RPMI8226 (cell line): ENCODE data around the gene RHOBTB1.
"Not testable (repeated sequence)": the region's sequence is repeated elsewhere in the genome, so short reads cannot be mapped to it uniquely, and the experiment has no call there.

ENCODE experiments used
- DNase-seq: peaks from one replicate; pipeline ENCODE4 v3.0.0-alpha.2; 2015

RHOBTB1 gene, protein sequence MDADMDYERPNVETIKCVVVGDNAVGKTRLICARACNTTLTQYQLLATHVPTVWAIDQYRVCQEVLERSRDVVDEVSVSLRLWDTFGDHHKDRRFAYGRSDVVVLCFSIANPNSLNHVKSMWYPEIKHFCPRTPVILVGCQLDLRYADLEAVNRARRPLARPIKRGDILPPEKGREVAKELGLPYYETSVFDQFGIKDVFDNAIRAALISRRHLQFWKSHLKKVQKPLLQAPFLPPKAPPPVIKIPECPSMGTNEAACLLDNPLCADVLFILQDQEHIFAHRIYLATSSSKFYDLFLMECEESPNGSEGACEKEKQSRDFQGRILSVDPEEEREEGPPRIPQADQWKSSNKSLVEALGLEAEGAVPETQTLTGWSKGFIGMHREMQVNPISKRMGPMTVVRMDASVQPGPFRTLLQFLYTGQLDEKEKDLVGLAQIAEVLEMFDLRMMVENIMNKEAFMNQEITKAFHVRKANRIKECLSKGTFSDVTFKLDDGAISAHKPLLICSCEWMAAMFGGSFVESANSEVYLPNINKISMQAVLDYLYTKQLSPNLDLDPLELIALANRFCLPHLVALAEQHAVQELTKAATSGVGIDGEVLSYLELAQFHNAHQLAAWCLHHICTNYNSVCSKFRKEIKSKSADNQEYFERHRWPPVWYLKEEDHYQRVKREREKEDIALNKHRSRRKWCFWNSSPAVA

DNA sequence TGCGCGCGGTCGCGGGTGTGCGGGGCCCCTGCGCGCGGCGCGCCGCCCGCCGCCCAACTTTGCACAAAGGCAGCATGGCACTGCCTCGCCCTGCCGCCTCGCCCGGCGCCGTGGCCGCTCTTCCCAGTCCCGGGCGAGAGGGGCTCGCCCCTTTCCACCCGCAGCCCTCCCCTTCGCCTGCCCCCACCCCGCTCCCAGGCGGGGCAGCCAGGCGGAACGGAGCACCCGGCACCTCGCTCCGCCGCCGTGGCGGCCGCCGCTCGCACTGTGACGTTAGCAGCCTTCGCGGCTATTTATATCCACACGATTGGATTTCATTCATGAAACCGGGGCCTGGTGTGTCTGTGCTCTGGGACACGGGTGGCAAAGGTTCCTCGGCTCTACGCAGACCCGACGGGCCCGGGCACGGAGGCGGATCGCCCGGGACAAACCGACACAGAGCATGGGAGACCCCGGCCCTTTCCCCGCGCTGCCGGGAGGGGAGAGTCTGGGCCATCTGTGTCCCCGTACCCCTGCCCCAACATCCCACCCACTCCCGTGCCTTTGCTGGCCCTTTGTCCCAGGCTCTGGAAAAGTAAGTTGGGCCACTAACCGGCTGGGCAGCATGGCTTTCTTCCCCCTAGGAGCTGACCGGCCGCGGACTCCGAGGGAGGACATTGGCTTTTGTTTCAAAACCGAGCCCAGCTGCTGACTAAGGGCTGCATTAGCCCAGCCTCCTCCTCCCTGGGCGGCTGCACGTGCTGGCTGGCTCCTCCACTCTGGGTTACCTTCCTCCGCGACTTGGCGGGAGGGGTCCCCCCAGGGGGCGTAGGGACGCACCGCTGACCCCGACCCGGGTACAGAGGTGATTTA, at the start of gene RHOBTB1:
RHOBTB1 (minus strand) TSS at position 128 of the 852 bp plus-strand sequence. CDS start 32,643 bp downstream, outside the sequence.
- DNase-seq = peak; percentile 77

DNA sequence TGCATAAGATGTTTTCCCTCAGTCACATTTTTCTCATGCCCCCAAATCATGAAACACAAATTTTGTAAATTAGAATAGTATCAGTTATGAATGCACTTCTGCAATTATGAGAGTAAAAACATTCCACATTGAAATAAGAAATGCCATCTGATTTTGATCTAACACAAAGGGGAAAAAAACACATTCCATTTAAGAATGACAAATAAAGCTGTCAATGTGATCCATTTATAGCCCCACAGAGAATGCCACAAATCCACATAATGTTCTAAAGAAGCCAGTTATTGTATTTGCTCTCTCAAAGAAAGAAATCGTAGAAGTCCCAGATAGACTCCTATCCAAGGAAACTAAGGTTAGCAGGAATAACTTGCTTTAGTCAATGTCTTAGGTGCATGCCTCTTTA, 48.7 kb upstream of the RHOBTB1 start:
- no peak for DNase-seq

DNA sequence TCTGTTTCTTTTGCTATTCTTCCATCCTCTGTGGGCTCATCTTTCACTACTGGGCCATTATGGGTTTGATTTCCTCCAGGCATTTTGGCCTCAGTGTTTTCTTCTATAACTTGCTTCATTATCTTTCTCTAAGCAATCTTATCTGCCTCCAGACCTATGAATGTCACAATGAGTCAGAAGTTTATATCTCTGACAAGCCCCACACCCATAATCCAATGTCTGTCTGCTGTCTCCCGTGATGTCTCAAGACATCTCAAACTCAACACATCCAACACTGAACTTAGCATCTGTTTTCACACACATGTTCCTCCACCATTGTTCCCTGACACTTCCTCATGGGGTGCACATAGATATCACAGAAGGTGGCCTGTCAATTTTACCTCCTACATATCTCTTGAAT, 46.7 kb upstream of the RHOBTB1 start:
- DNase-seq = no peak

DNA sequence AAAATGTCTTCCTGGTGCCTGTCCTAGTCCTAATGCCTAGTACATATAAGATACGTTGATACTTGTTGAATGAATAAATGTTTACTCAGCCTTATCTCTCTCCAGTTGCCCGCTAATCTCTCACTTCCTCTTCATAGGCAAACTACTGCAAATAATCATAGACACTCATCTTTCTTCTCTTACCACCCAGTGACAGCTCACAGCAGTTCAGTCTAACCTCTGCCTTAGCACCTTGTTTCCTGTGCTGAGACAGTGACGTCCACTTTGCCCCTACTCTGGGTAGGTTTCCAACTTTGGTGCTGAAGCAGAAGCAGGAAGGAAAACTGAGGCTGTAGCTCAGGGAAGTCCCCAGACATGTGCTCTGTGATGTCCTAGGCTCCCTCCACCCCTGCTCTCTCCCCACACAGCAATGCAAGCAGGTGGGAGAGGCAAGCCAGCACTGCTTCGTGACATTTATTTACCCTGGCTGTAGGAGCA, 45.5 kb upstream of the RHOBTB1 start:
- peak; percentile 8 for DNase-seq

DNA sequence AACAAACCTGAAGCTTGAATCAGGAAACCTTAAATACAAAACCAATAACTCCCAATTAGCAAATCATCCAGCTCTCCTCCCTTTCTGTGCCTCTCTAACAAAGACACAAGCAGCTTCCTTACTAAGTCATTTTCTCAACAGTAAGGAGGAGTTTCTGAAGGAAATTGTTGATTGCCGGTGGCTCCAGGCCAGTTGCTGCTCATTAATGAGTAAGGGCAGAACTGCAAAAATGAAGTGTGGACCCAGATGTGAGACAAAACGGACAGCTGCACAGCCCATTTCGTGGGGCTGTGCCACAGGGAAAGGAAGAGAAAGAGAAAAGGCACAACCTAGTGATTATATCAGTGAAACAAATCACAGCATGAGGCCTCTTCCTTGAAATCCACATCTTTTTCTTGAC, 42.8 kb upstream of the RHOBTB1 start:
- DNase-seq = no peak

DNA sequence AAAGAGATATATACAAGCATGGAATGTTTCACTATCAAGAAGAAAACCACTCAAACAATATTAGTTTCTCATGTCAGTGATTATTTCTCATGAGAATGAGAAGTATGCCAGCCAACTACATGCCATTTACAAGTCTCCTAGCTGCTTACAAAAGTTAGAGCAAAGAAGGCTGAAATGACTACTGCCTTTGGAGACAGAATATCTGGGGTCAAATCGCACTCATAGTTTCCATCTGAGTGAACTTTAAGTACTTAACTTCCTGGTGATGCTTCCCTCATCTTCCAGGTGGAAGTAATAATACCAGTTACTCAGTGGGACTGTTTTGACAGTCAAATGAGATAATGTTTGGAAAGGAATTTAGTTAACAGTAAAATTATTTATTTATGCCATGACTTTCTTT, 42.0 kb upstream of the RHOBTB1 start:
- no peak for DNase-seq

DNA sequence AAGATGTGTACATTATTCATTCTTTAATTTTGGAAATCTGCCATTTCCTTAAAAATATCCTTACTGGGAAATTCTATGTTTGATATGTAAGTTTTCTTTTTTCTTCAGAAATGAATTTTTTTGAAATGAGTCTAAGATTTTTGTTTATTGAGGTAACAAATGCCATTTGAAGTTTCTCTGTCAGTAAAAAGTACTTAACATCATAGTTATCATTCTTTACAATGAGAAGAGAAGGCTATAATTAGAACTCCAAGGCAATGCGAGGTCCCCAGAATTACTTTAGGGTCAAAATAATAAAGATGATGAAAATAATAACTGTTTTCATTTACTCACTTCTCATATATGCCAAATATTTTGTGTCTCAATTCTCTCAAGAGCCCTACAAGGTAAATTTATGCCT, 37.0 kb upstream of the RHOBTB1 start:
- DNase-seq = no peak

DNA sequence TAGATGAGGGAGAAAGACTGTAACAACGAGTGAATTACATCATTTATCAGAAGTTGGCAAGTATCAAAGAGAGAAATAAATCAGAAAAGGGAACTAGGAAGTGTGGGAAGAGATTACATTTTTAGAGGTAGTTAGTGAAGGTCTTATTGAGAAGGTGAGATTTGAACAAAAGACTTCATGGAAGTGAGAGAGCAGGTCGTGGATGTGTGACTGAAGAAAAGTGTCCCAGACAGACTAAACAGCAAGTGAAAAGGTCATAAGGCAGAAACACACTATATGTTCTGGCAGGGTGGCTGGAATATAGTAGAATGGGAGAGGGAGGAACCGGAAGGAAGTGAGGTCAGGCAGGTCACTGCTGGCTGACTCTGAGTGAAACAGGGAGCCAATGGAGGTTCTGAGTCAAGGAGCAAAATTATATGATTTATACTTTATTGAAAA, 35.7 kb upstream of the RHOBTB1 start:
- no peak for DNase-seq

DNA sequence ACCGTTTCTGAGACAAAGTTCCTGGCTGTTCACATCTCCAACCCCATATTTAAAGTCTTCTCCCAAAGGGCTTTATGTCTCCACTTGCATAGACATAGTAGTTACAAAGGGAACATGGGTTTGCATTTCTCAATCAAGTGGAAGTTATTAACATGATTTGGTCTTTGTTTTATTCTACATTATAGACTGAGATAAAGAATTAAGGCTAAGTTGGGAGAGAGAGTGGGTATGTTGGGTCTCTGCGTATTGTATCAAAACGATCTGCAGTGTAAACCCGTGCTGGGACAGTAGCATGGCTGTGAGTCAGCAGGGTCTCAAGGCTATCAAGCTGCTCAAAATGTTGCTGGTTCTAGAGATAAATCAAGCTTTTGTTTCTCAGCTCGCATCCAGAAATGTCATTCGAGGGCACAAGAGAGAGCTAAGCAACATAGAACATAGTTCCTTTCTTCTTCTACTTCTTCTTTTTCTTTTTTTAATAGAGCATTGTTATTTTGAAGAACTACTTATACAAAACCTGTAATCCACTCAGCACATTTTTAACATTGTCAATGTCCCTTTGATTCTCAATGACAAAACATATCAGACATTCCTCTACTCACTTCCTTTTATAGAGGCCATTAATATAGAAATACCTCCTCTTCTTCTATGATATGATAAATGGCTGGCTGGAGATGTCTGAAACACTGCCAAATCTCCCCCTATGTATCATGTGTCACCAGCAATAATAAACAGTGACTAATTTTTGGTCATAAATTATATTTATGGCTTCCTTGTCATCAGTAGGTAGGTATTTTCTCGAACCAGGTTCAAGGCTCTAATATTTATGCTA, 34.5 kb upstream of the RHOBTB1 start:
- no peak for DNase-seq

DNA sequence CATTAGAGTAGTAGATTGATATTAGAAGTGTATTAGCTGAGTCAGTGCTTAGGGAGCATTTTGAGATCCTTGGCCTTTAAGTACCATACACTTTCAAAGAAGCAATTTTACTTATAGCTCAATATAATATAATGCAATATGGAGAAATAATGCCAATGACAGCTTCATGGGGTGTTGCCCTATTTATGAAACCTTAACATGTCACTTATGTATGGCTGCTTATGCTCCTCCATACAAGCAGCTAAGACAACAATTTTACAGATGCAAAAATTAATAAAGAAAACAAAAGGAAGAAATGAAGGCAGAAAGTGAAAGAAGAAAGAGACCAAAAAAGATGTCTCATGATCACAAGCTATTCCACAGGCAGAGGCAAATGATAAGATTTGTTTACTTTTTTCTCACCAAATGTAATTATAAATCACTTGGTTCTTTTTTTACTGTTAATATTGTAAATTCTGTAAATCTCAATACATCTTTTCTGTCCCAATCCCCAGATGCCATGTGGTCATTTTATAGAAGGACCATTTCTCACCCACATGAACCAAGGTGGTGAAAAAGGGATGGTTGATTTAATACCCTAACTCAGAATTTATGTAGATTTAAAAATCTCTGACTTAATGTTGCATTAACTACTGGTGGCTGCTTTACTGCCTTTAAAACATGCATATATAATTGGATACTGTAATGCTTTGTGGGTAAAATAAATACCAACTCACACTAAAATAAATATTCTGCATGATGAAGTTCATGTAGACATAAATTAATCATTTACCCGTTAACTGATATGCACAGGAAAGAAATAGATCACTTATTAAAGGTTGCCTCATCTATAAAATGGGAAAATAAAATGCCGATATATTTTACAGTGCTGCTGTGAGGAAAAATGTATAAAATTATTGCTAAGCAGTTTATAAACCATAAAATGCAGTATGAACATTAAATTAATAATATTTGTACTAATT, 33.5 kb upstream of the RHOBTB1 start:
- no peak for DNase-seq

DNA sequence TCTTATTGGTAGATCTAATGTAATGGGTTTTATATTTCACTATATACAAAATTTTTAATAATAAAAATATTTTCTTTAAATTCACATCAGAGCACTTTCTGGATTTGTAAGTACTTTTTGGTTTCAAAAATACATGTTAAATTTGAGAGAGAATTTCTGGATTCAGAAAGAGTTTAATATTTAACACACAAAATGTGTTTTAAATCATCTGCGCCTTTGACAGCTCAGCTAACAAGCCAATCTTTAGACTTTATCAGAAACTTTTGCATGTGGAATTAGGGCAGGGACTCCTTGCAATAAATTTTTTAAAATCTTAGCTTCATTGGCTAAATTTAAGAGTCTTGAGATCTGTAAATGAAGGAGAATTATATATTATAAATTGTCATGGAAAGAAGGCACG, 32.7 kb upstream of the RHOBTB1 start:
- DNase-seq = no peak

DNA sequence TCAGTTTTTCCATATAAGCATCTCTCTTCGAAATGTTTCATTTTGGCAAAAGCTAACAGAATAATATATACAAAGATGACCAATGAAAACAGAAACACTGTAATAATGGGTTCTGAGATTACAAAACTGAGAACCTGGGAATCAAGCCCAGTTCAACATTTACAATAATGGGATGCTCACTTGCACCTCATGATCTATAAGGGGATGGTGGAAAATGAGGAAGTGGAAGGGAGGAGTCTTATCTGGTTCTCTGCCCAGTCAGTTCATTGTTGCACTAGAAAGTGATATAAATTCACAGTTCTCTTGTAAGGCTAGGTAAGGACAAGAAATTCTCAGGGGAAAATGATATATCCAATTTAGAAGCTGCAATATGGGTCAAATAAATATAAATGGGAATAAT, 31.7 kb upstream of the RHOBTB1 start:
- no peak for DNase-seq

DNA sequence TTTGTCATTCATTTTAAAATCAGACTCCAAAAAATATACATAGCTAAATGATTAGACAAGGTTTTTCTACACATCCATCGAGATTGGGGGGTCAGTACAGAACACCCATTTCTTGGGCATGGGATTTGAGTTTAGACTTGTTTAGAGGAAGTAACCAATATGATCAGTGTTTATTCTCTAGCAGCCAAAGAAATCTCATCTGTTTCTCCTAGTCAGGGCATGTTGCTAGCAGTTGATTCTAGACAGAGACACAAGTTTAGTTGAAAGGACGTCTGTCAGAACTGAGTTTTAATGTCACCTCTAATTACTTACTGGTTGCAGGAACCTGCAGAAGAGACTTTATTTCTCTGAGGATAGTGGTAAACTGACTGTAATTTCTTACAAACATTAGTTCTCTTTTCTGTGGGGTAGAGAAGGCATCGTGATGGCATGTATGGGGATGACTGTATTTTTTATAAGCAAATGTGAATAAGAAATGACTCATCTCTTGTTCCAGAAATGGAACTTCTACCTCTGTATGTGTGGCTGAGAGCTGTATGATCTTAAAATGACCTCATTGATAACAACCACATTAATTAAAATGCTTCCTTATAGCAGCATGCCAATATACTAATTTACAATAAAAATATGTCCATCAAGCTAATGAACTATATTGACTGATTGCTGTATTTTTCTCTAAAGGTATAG, 30.6 kb upstream of the RHOBTB1 start:
- no peak for DNase-seq

DNA sequence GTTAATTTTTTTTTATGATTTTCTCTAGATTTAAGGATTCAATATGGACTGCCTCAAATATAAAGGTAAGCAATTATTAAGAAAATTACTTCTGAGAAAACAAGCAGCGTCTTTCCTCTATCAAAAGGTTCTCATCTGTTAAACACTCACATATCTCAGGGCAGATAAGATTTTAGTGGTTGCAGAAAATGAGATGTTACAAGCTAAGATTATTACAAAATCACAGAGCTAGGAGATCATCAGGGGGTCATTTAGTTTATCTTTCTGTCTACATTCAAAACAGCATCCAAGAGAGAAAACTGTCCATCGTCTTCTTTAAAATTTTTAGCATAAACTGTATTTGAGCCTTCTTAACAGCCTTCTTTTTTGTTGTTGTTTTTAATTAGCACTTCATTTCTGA, 29.1 kb upstream of the RHOBTB1 start:
- DNase-seq = no peak

DNA sequence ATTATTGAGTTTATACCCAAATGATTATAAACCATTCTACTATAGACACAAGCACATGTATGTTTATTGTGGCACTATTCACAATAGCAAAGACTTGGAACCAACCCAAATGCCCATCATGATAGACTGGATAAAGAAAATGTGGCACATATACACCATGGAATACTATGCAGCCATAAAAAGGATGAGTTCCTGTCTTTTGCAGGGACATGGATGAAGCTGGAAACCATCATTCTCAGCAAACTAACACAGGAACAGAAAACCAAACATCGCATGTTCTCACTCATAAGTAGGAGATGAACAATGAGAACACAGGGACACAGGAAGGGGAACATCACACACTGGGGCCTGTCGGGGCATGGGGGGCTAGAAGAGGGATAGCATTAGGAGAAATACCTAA, 28.2 kb upstream of the RHOBTB1 start:
- DNase-seq = not testable (repeated sequence)

DNA sequence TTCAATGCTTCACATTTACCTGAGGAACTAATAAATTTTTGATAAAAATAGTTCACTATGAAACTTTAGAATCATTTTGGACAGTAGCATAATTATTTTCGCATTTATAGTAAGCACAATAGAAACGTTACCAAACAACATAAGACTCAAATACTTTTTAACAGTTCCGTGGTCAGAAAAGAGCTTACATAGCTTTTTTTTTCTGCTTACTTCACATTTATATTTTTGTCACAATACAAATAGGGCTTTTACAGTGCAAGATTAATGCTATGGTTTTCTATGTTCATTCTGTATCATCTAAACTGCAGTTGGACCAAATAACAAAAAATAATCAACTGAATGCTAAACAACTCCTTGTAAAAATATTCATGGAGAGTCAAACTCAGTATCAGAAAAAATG, 26.5 kb upstream of the RHOBTB1 start:
- DNase-seq = no peak

DNA sequence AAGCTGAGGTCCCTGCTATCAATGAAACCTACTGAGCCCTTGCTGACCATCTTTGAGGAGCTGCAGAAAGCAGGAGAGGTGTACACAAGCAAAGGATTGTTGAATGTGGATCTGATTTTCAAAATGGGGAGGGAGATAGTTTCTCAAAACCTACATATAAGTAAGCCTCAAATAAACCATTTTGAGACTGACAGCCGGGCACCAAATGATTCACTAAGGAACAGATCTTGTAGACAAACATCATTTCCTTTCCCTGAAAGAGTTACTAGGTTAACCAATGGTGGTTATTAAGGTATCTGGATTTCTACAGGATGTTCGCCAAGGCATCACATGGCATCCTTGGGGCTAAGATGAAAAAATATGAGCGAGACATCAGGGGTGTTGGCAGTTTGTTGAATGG, 24.5 kb upstream of the RHOBTB1 start:
- DNase-seq = no peak

DNA sequence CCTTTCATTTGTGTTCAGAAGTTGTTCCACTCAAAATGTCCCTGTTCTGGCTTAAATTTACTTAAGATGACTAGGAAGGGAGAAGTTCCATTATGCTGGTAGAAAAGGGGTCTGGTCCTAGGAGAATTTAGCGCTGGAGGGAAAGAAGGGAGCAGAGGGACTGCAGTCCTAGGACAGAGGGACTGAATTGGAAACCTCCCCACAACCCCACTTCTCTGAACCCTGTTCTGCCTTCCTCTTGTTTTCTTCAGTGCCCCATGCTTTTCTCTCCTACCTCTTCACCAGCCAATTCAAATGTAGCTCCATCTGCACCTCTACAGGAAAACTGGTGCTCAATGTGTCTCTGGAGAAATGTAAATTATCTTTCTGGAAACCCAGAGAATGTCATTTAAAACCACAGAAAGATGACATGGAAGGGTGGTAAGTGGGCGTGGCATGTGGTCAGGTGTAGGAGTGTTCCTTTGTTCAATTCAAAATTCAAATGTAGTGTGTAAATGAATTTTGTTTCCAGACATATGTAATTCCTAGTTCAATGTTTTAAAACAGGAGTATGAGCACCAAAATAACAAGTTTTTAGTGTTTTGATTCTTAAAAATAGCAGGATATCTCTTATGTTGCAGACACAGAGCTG, 24.0 kb upstream of the RHOBTB1 start:
- DNase-seq = no peak

DNA sequence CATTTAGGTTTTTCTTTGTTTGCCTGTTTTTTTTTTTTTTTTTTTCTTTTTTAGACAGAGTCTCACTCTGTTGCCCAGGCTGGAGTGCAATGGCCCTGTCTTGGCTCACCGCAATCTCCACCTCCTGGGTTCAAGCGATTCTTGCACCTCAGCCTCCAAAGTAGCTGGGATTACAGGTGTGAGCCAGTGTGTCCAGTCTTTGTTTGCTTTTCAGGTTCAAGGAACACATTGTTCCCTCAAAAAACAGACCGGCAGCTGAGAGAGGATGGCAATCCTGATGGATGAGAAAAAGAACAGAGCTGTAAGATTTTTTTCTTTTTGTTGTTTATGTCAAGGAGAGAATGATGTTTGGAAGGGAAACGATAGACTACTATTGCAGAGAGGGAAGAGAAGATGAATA, 23.3 kb upstream of the RHOBTB1 start:
- no peak for DNase-seq

DNA sequence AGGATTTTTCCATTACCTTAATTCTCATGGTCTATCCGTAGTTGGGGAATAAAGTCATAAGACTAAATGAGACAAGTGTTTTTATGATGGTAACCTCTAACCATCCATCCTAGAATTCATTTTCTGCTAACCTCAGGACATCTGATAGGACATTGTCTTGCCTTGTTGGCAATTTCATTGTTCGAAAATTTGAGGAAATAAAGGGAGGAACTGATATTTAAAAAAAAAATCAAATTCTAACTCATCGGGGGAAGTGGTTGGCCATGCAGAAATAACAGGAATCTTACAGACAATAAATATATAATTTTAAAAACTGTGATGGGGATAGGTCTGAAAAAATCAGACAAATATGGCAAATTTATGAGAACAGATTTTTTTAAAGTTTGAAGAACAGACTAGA, 21.7 kb upstream of the RHOBTB1 start:
- DNase-seq = no peak
